Measurements from ENCODE around the gene USP37. TPM values are rescaled to one million over a fixed set of nuclear protein-coding genes. Genes with fewer than 3 reads are reported as not detected.
"Not testable (repeated sequence)": the region's sequence is repeated elsewhere in the genome, so short reads cannot be mapped to it uniquely, and the experiment has no call there.

The USP37 gene
- total RNA-seq, 1 donor from 2014 or later, result 12.7 TPM

- Mint-ChIP-seq H3K27me3 (ENCODE audit: unreplicated experiment) (no peaks in the 10 kb centered on the region), H3K4me1 (ENCODE audit: low read depth, unreplicated experiment) (no peaks in the 10 kb centered on the region), H3K4me3 (ENCODE audit: unreplicated experiment) (no peak overlapping the region), H3K9me3 (ENCODE audit: unreplicated experiment) (no peaks in the 10 kb centered on the region), H3K36me3 (ENCODE audit: unreplicated experiment) (no peaks in the 10 kb centered on the region), H3K27ac (ENCODE audit: unreplicated experiment) (no peak overlapping the region)
- no peak for DNase-seq
- no peak for TF ChIP-seq CTCF (IDR thresholded peaks at IDR 0.05; ENCODE audit: partially characterized antibody, unreplicated experiment)
Observed at GRCh38 chr2:218557941-218558340, 10.2 kb downstream of the USP37 start.

GRCh38 chr2:218555527-218555926 is 12.6 kb downstream of the USP37 start:
- H3K9me3 Mint-ChIP-seq (ENCODE audit: unreplicated experiment), result no peaks in the 10 kb centered on the region
- no peak overlapping the region for H3K4me3 Mint-ChIP-seq (ENCODE audit: unreplicated experiment)
- DNase-seq, result no peak
- H3K4me1 Mint-ChIP-seq (ENCODE audit: low read depth, unreplicated experiment), result no peaks in the 10 kb centered on the region
- H3K27me3 Mint-ChIP-seq (ENCODE audit: unreplicated experiment), result no peaks in the 10 kb centered on the region
- no peak overlapping the region for H3K27ac Mint-ChIP-seq (ENCODE audit: unreplicated experiment)
- no peak for TF ChIP-seq CTCF (IDR thresholded peaks at IDR 0.05; ENCODE audit: partially characterized antibody, unreplicated experiment)
- H3K36me3 Mint-ChIP-seq (ENCODE audit: unreplicated experiment), result no peaks in the 10 kb centered on the region

DNA sequence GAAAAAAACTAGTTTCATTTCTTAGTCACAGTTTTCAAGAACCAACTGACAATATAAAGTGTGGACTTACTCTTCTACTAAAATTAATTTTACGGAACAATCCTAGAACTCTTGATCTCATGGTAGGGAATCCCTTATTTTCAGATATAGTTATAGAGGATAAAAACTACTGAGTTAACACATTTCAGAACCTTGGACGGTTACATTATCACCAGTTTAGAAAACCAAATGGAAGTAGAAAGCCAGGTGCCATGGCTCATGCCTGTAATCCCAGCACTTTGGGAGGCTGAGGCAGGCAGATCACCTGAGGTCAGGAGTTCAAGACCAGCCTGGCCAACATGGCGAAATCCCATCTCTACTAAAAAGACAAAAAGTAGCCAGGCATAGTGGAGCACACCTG is 13.9 kb downstream of the USP37 start:
- H3K9me3 Mint-ChIP-seq (ENCODE audit: unreplicated experiment); H3K36me3 Mint-ChIP-seq (ENCODE audit: unreplicated experiment); H3K4me1 Mint-ChIP-seq (ENCODE audit: low read depth, unreplicated experiment); H3K27me3 Mint-ChIP-seq (ENCODE audit: unreplicated experiment); H3K27ac Mint-ChIP-seq (ENCODE audit: unreplicated experiment); H3K4me3 Mint-ChIP-seq (ENCODE audit: unreplicated experiment); DNase-seq: not testable (repeated sequence)

GRCh38 chr2:218547978-218548377 is 20.2 kb downstream of the USP37 start:
- H3K4me3 Mint-ChIP-seq (ENCODE audit: unreplicated experiment), result no peak overlapping the region
- no peaks in the 10 kb centered on the region for H3K36me3 Mint-ChIP-seq (ENCODE audit: unreplicated experiment)
- DNase-seq, result no peak
- no peak overlapping the region for H3K27ac Mint-ChIP-seq (ENCODE audit: unreplicated experiment)
- H3K9me3 Mint-ChIP-seq (ENCODE audit: unreplicated experiment), result no peaks in the 10 kb centered on the region
- H3K27me3 Mint-ChIP-seq (ENCODE audit: unreplicated experiment), result no peaks in the 10 kb centered on the region
- H3K4me1 Mint-ChIP-seq (ENCODE audit: low read depth, unreplicated experiment), result no peaks in the 10 kb centered on the region
- TF ChIP-seq CTCF (IDR thresholded peaks at IDR 0.05; ENCODE audit: partially characterized antibody, unreplicated experiment), result no peak

GRCh38 chr2:218547511-218547910 is 20.6 kb downstream of the USP37 start:
- Mint-ChIP-seq H3K4me1 (ENCODE audit: low read depth, unreplicated experiment) (no peaks in the 10 kb centered on the region), H3K27me3 (ENCODE audit: unreplicated experiment) (no peaks in the 10 kb centered on the region), H3K4me3 (ENCODE audit: unreplicated experiment) (no peak overlapping the region), H3K36me3 (ENCODE audit: unreplicated experiment) (no peaks in the 10 kb centered on the region), H3K9me3 (ENCODE audit: unreplicated experiment) (no peaks in the 10 kb centered on the region), H3K27ac (ENCODE audit: unreplicated experiment) (no peak overlapping the region)
- no peak for DNase-seq
- no peak for TF ChIP-seq CTCF (IDR thresholded peaks at IDR 0.05; ENCODE audit: partially characterized antibody, unreplicated experiment)

DNA sequence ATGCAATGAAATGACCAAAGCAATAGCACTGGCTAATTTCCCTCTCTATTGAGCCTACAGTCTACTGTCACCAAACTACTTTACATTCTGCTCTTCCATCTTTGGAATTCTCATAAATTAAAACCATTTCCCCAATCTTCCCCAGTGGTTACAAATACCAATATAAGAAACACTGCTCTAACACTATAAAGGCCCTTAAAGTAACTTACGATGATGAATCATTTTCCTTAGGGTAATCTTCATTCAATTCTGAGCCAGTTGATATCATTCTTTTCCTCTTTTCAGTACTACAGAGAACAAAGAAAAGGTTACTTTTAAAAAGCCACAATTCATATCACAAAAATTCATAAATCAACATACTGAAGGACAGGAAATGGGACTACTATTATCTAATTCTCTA is 22.1 kb downstream of the USP37 start:
- Mint-ChIP-seq H3K4me1 (ENCODE audit: low read depth, unreplicated experiment) (no peaks in the 10 kb centered on the region), H3K36me3 (ENCODE audit: unreplicated experiment) (no peaks in the 10 kb centered on the region), H3K9me3 (ENCODE audit: unreplicated experiment) (no peaks in the 10 kb centered on the region), H3K27me3 (ENCODE audit: unreplicated experiment) (no peaks in the 10 kb centered on the region), H3K4me3 (ENCODE audit: unreplicated experiment) (no peak overlapping the region), H3K27ac (ENCODE audit: unreplicated experiment) (no peak overlapping the region)
- DNase-seq, result no peak
- no peak for TF ChIP-seq CTCF (IDR thresholded peaks at IDR 0.05; ENCODE audit: partially characterized antibody, unreplicated experiment)
